Mucosa of rectum (tissue), 2 donors: ENCODE data around the gene NUP62CL.

ENCODE experiments used
- H3K27ac ChIP-seq, 2 donors: one replicate each; pipeline ENCODE4 v1.7.0; 2013; ENCODE audit warnings: inconsistent platforms in 2 of 2, low read depth in 2 of 2, low read length in 2 of 2
- H3K27me3 ChIP-seq, 2 donors: one replicate each; pipeline ENCODE4 v1.7.0; 2013; ENCODE audit warnings: low read length in 2 of 2; ENCODE audit not compliant: control insufficient read depth in 2 of 2, insufficient read depth in 2 of 2
- H3K36me3 ChIP-seq, 2 donors: one replicate each; pipeline ENCODE4 v1.7.0; 2013; ENCODE audit warnings: low read length in 2 of 2; ENCODE audit not compliant: control insufficient read depth in 2 of 2, insufficient read depth in 2 of 2
- H3K4me1 ChIP-seq, 2 donors: one replicate each; pipeline ENCODE4 v1.7.0; 2013; ENCODE audit warnings: low read length in 2 of 2, mild to moderate bottlenecking in 1 of 2; ENCODE audit not compliant: control insufficient read depth in 2 of 2, insufficient read depth in 2 of 2
- H3K4me3 ChIP-seq, 2 donors: one replicate each; pipeline ENCODE4 v1.7.0; 2013; ENCODE audit warnings: low read length in 2 of 2
- H3K9ac ChIP-seq, 2 donors: one replicate each; pipeline ENCODE4 v1.7.0; 2013; ENCODE audit warnings: low read length in 2 of 2, low read depth in 1 of 2, mild to moderate bottlenecking in 1 of 2
- H3K9me3 ChIP-seq, 2 donors: one replicate each; pipeline ENCODE4 v1.7.0; 2013; ENCODE audit warnings: low read length in 2 of 2; ENCODE audit not compliant: control insufficient read depth in 2 of 2
- donor health status: healthy.
- donor health status: Normal muscosa, but diverticular disease.

The NUP62CL gene

GRCh38 chrX:107076158-107076557, 130.1 kb downstream of the NUP62CL start:
- no peaks in the 10 kb centered on the region for H3K4me1 ChIP-seq
- H3K4me3 ChIP-seq = no peak overlapping the region
- no peak overlapping the region for H3K27ac ChIP-seq
- no peaks in the 10 kb centered on the region for H3K27me3 ChIP-seq
- no peak overlapping the region for H3K9ac ChIP-seq
- H3K36me3 ChIP-seq = no peaks in the 10 kb centered on the region
- no peaks in the 10 kb centered on the region for H3K9me3 ChIP-seq
